Duodenal mucosa (tissue), 2 donors: Measurements from ENCODE around the gene SGIP1.

Source experiments
- H3K27ac ChIP-seq: one replicate; pipeline ENCODE4 v1.7.0; 2013; ENCODE audit warnings: low read depth, low read length
- H3K27me3 ChIP-seq, 2 donors: one replicate each; pipeline ENCODE4 v1.7.0; 2013; ENCODE audit warnings: low read length in 2 of 2, control low read depth in 1 of 2; ENCODE audit not compliant: insufficient read depth in 2 of 2, control insufficient read depth in 1 of 2
- H3K36me3 ChIP-seq, 2 donors: one replicate each; pipeline ENCODE4 v1.7.0; 2013; ENCODE audit warnings: low read length in 2 of 2, control low read depth in 1 of 2; ENCODE audit not compliant: insufficient read depth in 2 of 2, control insufficient read depth in 1 of 2
- H3K4me1 ChIP-seq, 2 donors: one replicate each; pipeline ENCODE4 v1.7.0; 2013; ENCODE audit warnings: low read length in 2 of 2, control low read depth in 1 of 2; ENCODE audit not compliant: insufficient read depth in 2 of 2, control insufficient read depth in 1 of 2
- H3K4me3 ChIP-seq, 2 donors: one replicate each; pipeline ENCODE4 v1.7.0; 2013; ENCODE audit warnings: low read length in 2 of 2, low read depth in 1 of 2
- H3K9ac ChIP-seq, 2 donors: one replicate each; pipeline ENCODE4 v1.7.0; 2013; ENCODE audit warnings: low read length in 2 of 2, low read depth in 1 of 2
- H3K9me3 ChIP-seq, 2 donors: one replicate each; pipeline ENCODE4 v1.7.0; 2013; ENCODE audit warnings: low read length in 2 of 2, control low read depth in 1 of 2; ENCODE audit not compliant: control insufficient read depth in 1 of 2

SGIP1 gene

GRCh38 chr1:66687358-66687757, 153.4 kb downstream of the SGIP1 start:
- Histone ChIP-seq H3K36me3 (no peaks in the 10 kb centered on the region), H3K4me3 (no peak overlapping the region), H3K27ac (no peak overlapping the region)

GRCh38 chr1:66690666-66691381, 156.9 kb downstream of the SGIP1 start:
- no peaks in the 10 kb centered on the region for H3K27me3 ChIP-seq
- H3K36me3 ChIP-seq, result no peaks in the 10 kb centered on the region
- no peak overlapping the region for H3K27ac ChIP-seq
- no peak overlapping the region for H3K4me3 ChIP-seq
- H3K9me3 ChIP-seq, result no peaks in the 10 kb centered on the region
- H3K9ac ChIP-seq, result no peak overlapping the region
- no peaks in the 10 kb centered on the region for H3K4me1 ChIP-seq

More at GRCh38 chr1:66687358-66687757, 153.4 kb downstream of the SGIP1 start:
- H3K9ac ChIP-seq, result no peak overlapping the region
- no peaks in the 10 kb centered on the region for H3K9me3 ChIP-seq
- H3K4me1 ChIP-seq, result no peaks in the 10 kb centered on the region
- H3K27me3 ChIP-seq, result no peaks in the 10 kb centered on the region

DNA sequence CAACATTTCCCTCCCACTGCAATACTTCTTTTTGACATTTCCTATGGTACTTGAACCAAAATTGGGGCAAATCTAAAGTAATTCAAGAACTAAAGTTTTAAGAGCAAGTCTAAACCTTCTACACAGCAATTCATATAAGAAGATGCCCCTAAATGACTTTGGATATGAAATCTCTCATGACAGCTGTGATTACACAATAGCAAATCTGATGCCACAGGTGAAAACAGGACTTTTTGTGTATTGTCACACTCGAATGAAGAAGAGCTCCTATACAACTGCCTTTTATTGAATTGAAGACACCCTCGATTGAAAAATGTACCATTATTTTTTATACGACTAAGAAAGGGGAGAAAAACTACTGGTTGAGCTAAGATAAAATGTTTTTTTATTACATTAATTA, 158.7 kb downstream of the SGIP1 start:
- Histone ChIP-seq H3K27ac (no peak overlapping the region), H3K9ac (no peak overlapping the region), H3K9me3 (no peaks in the 10 kb centered on the region), H3K36me3 (no peaks in the 10 kb centered on the region), H3K4me3 (no peak overlapping the region), H3K27me3 (no peaks in the 10 kb centered on the region), H3K4me1 (no peaks in the 10 kb centered on the region)

GRCh38 chr1:66693856-66694255, 159.9 kb downstream of the SGIP1 start:
- H3K27ac ChIP-seq, result no peak overlapping the region
- H3K4me1 ChIP-seq, result no peaks in the 10 kb centered on the region
- H3K4me3 ChIP-seq, result no peak overlapping the region
- no peaks in the 10 kb centered on the region for H3K27me3 ChIP-seq
- no peak overlapping the region for H3K9ac ChIP-seq
- H3K9me3 ChIP-seq, result no peaks in the 10 kb centered on the region
- H3K36me3 ChIP-seq, result no peaks in the 10 kb centered on the region

GRCh38 chr1:66695116-66695515, 161.2 kb downstream of the SGIP1 start:
- no peaks in the 10 kb centered on the region for H3K36me3 ChIP-seq
- H3K9ac ChIP-seq, result no peak overlapping the region
- H3K27ac ChIP-seq, result no peak overlapping the region
- no peaks in the 10 kb centered on the region for H3K9me3 ChIP-seq
- H3K27me3 ChIP-seq, result no peaks in the 10 kb centered on the region
- H3K4me1 ChIP-seq, result no peaks in the 10 kb centered on the region
- peak overlapping the region in 1 of 2 donors; percentile 26 for H3K4me3 ChIP-seq

DNA sequence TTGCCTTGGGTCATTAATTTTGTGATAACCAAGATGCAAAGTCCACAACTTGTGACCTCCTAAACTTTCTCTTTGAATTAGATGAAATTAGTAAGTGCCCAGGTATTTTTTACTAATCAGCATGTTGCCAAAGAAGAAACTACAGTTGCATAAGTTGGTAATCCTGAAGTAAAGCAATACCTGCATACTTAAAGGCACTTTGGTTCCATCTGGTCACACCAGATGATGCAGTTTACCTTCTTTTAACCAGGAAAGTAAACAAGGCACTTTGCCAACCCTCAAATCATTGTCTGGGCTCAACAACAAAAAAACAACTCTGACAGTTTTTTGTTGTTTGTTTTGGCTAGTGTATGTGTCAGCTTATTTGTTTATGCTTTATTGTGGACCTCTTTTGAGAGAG, 162.8 kb downstream of the SGIP1 start:
- Histone ChIP-seq H3K27ac (no peak overlapping the region), H3K36me3 (no peaks in the 10 kb centered on the region), H3K9ac (no peak overlapping the region), H3K27me3 (no peaks in the 10 kb centered on the region), H3K4me1 (no peaks in the 10 kb centered on the region), H3K9me3 (no peaks in the 10 kb centered on the region), H3K4me3 (no peak overlapping the region)

DNA sequence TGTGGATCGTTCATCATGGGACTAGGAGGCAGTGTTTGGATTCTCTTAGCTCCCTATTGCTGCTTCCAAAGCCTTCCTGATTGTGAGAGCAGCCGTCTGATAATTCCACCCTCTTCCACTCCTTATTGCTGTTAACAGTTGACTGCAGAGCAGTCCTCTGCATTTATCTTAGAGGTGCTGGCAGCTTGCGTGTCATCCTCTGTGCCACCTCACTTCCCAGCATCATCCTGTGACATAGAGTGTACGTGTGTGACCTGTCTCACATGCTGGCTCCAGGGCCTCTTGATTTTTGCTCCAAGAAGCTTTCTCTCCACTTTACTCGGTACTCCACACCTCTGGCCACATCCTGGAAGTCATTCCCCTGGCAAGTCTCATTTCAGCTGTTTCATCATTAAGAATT, 165.3 kb downstream of the SGIP1 start:
- H3K4me3 ChIP-seq, result no peak overlapping the region
- no peaks in the 10 kb centered on the region for H3K4me1 ChIP-seq
- no peaks in the 10 kb centered on the region for H3K27me3 ChIP-seq
- no peaks in the 10 kb centered on the region for H3K36me3 ChIP-seq
- H3K27ac ChIP-seq, result no peak overlapping the region
- no peaks in the 10 kb centered on the region for H3K9me3 ChIP-seq
- H3K9ac ChIP-seq, result no peak overlapping the region

DNA sequence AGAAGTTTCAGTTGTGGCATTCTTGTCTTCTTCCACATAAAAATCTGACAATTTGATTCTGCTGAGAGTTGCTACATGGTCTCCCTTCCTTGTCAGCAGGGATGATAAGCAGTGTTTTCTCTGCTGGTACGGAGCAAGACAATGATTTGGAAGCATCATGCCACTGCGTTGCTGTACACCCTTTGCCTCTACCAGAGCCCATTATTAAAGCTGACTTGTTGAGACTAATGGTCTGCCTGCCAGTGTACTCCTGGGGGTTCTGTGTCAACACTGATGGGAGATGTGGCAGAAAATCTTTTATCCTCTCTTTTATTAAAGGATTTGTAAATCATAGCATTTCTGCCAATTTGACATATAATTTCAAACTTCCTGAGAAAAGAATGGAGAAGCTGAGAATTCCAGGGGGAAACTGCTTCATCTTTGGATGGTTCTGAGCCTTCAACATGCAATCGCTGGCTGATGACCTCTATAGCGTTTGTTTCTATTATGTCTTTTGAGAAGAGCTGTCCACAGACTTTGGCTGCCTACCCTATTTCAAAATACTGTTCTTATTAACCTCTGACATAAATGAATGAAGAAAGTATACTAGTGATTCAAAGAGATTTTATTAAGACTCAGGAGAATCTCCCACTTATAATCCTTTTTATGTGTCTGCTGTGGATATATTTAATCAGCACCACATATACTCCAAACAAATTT, 170.4 kb downstream of the SGIP1 start:
- Histone ChIP-seq H3K9me3 (no peaks in the 10 kb centered on the region), H3K9ac (no peak overlapping the region), H3K4me1 (no peaks in the 10 kb centered on the region), H3K36me3 (no peaks in the 10 kb centered on the region), H3K4me3 (no peak overlapping the region), H3K27me3 (no peaks in the 10 kb centered on the region), H3K27ac (no peak overlapping the region)

- no peak overlapping the region for H3K4me3 ChIP-seq
- no peak overlapping the region for H3K9ac ChIP-seq
- H3K27ac ChIP-seq, result no peak overlapping the region
- no peaks in the 10 kb centered on the region for H3K27me3 ChIP-seq
- no peaks in the 10 kb centered on the region for H3K36me3 ChIP-seq
- no peaks in the 10 kb centered on the region for H3K4me1 ChIP-seq
- no peaks in the 10 kb centered on the region for H3K9me3 ChIP-seq
Observed at GRCh38 chr1:66705110-66705509, 171.2 kb downstream of the SGIP1 start.

- no peak overlapping the region for H3K4me3 ChIP-seq
- H3K27ac ChIP-seq, result no peak overlapping the region
- no peaks in the 10 kb centered on the region for H3K4me1 ChIP-seq
- no peak overlapping the region for H3K9ac ChIP-seq
- no peaks in the 10 kb centered on the region for H3K27me3 ChIP-seq
- no peaks in the 10 kb centered on the region for H3K9me3 ChIP-seq
- H3K36me3 ChIP-seq, result no peaks in the 10 kb centered on the region
Observed at GRCh38 chr1:66711420-66711819, 177.5 kb downstream of the SGIP1 start.
